Adrenal gland (tissue), 12 donors: ENCODE data around the gene SIN3A. TPM values are rescaled to one million over a fixed set of nuclear protein-coding genes. Genes with fewer than 3 reads are reported as not detected.

Source experiments
- DNase-seq, 7 donors: peaks; one replicate each; pipeline ENCODE4 v3.0.0-alpha.2; 2019 to 2020
- H3K27ac ChIP-seq, 5 donors: fragments of 200-600 bp; sonication (generic) in 4 of 5; 1 replicate in 3 of 5; 2 replicates in 2 of 5; pipeline versions ENCODE4 v1.5.1 to v1.8.0; 2016 to 2020; ENCODE audit warnings: mild to moderate bottlenecking in 1 of 5
- H3K27me3 ChIP-seq: fragments of 200-600 bp; 2 replicates; pipeline ENCODE4 v1.8.0; 2021
- H3K36me3 ChIP-seq, 2 donors: fragments of 200-600 bp; replicated peaks in 1 of 2; 1 replicate in 1 of 2; 2 replicates in 1 of 2; pipeline versions ENCODE4 v1.5.1 to v1.8.0; 2018 to 2022
- H3K4me1 ChIP-seq, 2 donors: fragments of 200-600 bp; replicated peaks in 1 of 2; 1 replicate in 1 of 2; 2 replicates in 1 of 2; pipeline versions ENCODE4 v1.5.1 to v1.8.0; 2018 to 2021
- H3K4me3 ChIP-seq, 4 donors: fragments of 200-600 bp; sonication (generic) in 3 of 4; one replicate each; pipeline ENCODE4 v1.5.1; 2016 to 2018
- H3K9me3 ChIP-seq, 3 donors: fragments of 200-600 bp; sonication (generic) in 1 of 3; replicated peaks in 1 of 3; 1 replicate in 2 of 3; 2 replicates in 1 of 3; pipeline versions ENCODE4 v1.5.1 to v1.8.0; 2016 to 2021
- CTCF ChIP-seq, 6 experiments: fragments of 450-650 bp in 4 of 6; fragments of 200-600 bp in 2 of 6; sonication (generic) in 1 of 6; IDR thresholded peaks; 1 replicate in 5 of 6; 2 replicates in 1 of 6; pipeline versions ENCODE4 v1.5.1 to v1.8.0; 2016 to 2021; ENCODE audit warnings: antibody characterized with exemption in 6 of 6, mild to moderate bottlenecking in 2 of 6, moderate library complexity in 1 of 6
- POLR2A ChIP-seq, 2 donors: fragments of 450-650 bp; IDR thresholded peaks; one replicate each; pipeline ENCODE4 v1.6.1; 2017; ENCODE audit warnings: antibody characterized with exemption in 2 of 2, mild to moderate bottlenecking in 2 of 2, moderate library complexity in 1 of 2
- WGBS, 4 donors: extraction: QIAGEN DNeasy Blood & Tissue Kit in 2 of 4; methylation state at CpG; one replicate each; pipeline versions ENCODE4 v1.1.5 to v1.1.7; 2013 to 2017; 5-methylcytosine and 5-hydroxymethylcytosine counted together
- intact Hi-C, 2 donors: fragments of 100-400 bp; cut with DNase I; formaldehyde crosslinking; loops; one replicate each; pipeline versions ENCODE4 v1.14.1 to v1.15.0; 2022 to 2023
- polyA plus RNA-seq, 3 donors: library from polyadenylated mRNA; stranded (reverse); fragments of 200-250 nt in 2 of 3; fragments of 350-450 nt in 1 of 3; fragmentation: Illumina TruSeq in 1 of 3; extraction: RNeasy Lipid Tissue Mini Kit (QIAGEN cat#74804) in 1 of 3; gene quantifications; one replicate each; pipeline ENCODE4 v1.2.3, GENCODE V29; 2013 to 2014
- total RNA-seq, 9 donors: library from RNA; depleted of rRNA in 4 of 9; stranded (reverse); fragments of >200 nt in 4 of 9; fragments of 120-200 nt in 1 of 9; fragmentation: NEBNext Ultra II Directional in 1 of 9; extraction: Animal tissue kit (Norgen Biotek cat#: 25700) in 1 of 9; gene quantifications; one replicate each; pipeline versions ENCODE4 v1.1.0 to v1.2.4, GENCODE V29; 2013 to 2023
- donor health status: healthy with polysubstance abuse.
- donor health status: Bipolar disorder and iron deficiency.
- donor health status: DM: yes; HTN: yes; CAD: no.
- donor health status: DM: no; HTN: no; CAD: no.
- donor health status: DM: no; HTN: no; CAD: no.
- donor health status: DM: yes; HTN: yes; CAD: no.

SIN3A gene
- total and polyA plus RNA-seq, 12 donors = 11.1 to 72.7 (median 32.0) TPM

GRCh38 chr15:75368689-75369239 lies 82.7 kb downstream of the SIN3A start:
- peaks cover 0 to 65% of the 10 kb centered on the region in 2 donors for H3K36me3 ChIP-seq
- H3K27ac ChIP-seq = peak overlapping the region; percentile 78 to 100 (median 98)
- H3K4me1 ChIP-seq = peaks cover 7 to 20% of the 10 kb centered on the region in 2 donors
- H3K27me3 ChIP-seq = no peaks in the 10 kb centered on the region
- peak in 2 of 7 donors; percentile 27 to 66 for DNase-seq
- intact Hi-C loops = no loop called here
- TF ChIP-seq POLR2A (IDR thresholded peaks at IDR 0.05) (no peak), CTCF (IDR thresholded peaks at IDR 0.05) (no peak)
- H3K4me3 ChIP-seq = peak overlapping the region; percentile 32 to 99 (median 83)
- 2 to 5% (median 4%) methylated on average over 18 to 23 of the region's 23 CpGs for WGBS, 4 donors
- H3K9me3 ChIP-seq = no peaks in the 10 kb centered on the region

GRCh38 chr15:75367913-75368688 lies 83.4 kb downstream of the SIN3A start, which contains the start of gene MAN2C1:
Gene MAN2C1 (minus strand): TSS chr15:75368607. CDS start chr15:75368583, 24 bp downstream.
- intact Hi-C loops = no loop called here

GRCh38 chr15:75367406-75367912 lies 84.0 kb downstream of the SIN3A start:
- no peak for TF ChIP-seq POLR2A (IDR thresholded peaks at IDR 0.05)
- no peak for TF ChIP-seq CTCF (IDR thresholded peaks at IDR 0.05)
- Histone ChIP-seq H3K4me1 (peaks cover 12 to 25% of the 10 kb centered on the region in 2 donors), H3K4me3 (peak overlapping the region in 2 of 4 donors; percentile 83 to 99), H3K27me3 (no peaks in the 10 kb centered on the region), H3K9me3 (no peaks in the 10 kb centered on the region), H3K36me3 (peaks cover 0 to 56% of the 10 kb centered on the region in 2 donors), H3K27ac (peak overlapping the region in 4 of 5 donors; percentile 97 to 100 (median 98))
- peak in 3 of 7 donors; percentile 27 to 33 (median 28) for DNase-seq
- intact Hi-C loops = no loop called here
- 38 to 47% (median 45%) methylated on average over 7 of the region's 7 CpGs for WGBS, 4 donors

More at GRCh38 chr15:75367913-75368688, 83.4 kb downstream of the SIN3A start, which contains the start of gene MAN2C1:
- 0% methylated on average over 5 to 67 of the region's 67 CpGs for WGBS, 4 donors
- peak; percentile 94 to 98 for TF ChIP-seq POLR2A (IDR thresholded peaks at IDR 0.05)
- TF ChIP-seq CTCF (IDR thresholded peaks at IDR 0.05) = peak; percentile 29 to 79 (median 65)
- Histone ChIP-seq H3K36me3 (peaks cover 0 to 62% of the 10 kb centered on the region in 2 donors), H3K9me3 (no peaks in the 10 kb centered on the region), H3K27me3 (no peaks in the 10 kb centered on the region), H3K4me1 (peaks cover 7 to 20% of the 10 kb centered on the region in 2 donors), H3K27ac (peak within 1 kb of the TSS; percentile 78 to 100 (median 98)), H3K4me3 (peak within 1 kb of the TSS; percentile 32 to 99 (median 83))
- DNase-seq = peak; percentile 97 to 99 (median 98)

- TF ChIP-seq CTCF (IDR thresholded peaks at IDR 0.05) = no peak
- no peak for TF ChIP-seq POLR2A (IDR thresholded peaks at IDR 0.05)
- Histone ChIP-seq H3K4me3 (no peak overlapping the region), H3K36me3 (peaks cover 0 to 52% of the 10 kb centered on the region in 2 donors), H3K9me3 (no peaks in the 10 kb centered on the region), H3K27me3 (no peaks in the 10 kb centered on the region), H3K27ac (peak overlapping the region in 2 of 5 donors; percentile 97 to 100), H3K4me1 (peaks cover 15 to 30% of the 10 kb centered on the region in 2 donors)
- DNase-seq = no peak
- intact Hi-C loops = no loop called here
Measured at GRCh38 chr15:75367006-75367405, 84.5 kb downstream of the SIN3A start.
